ENCODE data around the gene TMEM204. TPM values are rescaled to one million over a fixed set of nuclear protein-coding genes. Genes with fewer than 3 reads are reported as not detected.

The TMEM204 gene
- total RNA-seq, 2 donors from 2014 or later, result 26.7 to 29.4 TPM

DNA sequence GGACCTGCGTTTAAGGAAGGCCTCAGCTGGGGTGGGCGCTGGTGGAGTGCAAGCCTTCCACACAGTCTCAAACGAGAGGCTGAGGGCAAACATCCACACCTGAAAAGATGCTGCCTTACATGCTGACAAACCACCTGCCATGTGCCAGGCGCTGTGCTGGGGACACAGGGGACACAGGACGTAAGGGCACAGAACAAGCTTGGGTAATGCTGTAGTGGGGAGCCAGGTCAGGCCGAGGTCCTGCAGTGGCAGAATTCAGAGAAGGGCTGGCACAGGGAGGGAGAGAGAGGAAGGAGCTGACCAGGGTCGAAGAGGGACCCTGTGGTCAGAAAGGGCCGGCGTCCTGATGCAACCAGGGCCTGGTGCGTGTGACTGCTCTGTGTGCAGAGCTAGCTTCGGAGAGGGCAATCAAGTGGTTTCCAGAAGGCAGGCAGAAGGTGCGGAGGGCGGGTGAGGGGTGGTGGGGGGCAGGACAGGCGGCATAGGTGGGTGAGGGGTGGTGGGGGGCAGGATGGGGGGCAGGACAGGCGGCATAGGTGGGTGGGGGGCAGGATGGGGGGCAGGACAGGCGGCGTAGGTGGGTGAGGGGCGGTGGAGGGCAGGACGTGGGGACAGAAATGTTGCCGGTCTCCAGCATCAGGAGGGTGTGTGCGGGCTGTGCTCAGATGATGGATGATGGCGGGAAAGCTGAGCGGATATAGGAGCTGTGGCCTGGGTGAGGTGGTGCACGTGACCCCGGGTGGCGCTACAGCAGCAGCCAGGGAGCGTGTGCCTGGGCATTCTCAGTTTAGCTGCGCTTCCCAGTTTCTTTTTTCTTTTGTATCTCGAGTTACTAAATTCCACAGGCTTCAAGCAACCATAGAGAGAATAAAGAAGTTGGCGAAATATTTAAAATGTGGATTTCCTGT is 21.6 kb upstream of the TMEM204 start:
- no peak for ATAC-seq
- intact Hi-C loops (cut with DNase I), result no loop called here
- no peak for DNase-seq

DNA sequence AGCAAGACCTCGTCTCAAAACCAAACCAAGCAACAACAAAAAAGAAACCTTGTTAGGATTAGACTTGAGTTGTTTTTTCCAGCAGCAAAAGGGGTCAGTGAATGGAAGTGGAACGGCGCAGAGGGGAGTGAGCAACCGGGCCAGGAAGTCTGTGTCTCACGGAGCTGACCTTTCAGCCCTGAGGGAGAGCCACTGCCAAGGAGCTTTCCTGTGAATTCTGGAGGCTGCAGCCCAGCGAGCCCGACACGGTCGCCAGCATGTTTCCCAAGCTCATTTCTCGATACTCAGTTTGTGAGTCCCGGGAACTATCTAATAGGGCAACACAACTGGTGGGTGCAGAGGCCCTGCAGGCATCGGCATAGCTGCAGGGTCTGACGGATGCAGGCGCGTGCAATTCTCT is 20.7 kb upstream of the TMEM204 start:
- ATAC-seq, result no peak
- intact Hi-C loops (cut with DNase I), result no loop called here
- no peak for DNase-seq

DNA sequence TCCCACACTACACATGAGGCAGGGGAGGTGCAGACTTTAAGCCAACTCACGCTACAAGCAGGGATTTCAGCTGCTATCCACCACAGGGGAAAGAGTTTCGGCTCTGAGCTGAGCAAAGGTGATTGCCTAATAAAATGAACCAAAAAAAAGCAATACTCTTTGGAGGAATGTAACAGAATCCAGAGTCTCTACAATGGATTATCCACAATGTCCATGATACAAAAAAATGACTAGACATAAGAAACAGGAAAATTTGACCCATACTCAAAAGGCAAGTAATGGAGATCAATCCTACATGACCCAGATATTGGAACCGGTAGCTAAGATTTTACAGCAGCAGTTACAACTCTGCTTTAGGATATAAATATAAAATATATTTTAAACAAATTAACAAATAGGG is 19.0 kb upstream of the TMEM204 start:
- intact Hi-C loops (cut with DNase I), result no loop called here
- ATAC-seq, result no peak
- DNase-seq, result no peak

DNA sequence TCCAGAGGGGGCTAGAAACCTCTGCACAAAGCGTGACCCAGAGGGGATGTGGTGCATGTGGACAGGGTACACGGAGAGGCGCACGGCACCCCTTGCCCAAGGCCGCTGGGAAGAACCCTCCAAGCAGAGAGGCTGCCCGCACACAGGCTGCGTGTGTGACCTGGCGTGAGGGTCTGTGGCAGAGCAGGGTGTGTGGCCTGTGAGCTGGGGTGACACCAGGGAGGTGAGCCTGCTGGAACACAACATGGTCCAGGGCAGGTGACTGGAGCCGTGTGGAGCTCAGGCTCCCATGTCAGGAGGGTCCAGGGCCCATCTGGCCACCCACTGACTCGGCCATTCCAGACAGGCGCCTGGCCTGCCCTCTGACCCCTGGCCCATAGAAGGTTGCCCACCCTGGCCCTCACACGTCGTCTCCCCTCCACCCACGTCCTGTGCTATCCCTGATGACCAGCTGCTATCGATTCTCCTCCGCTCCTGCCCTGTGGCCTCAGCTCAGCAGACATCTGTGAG is 14.8 kb upstream of the TMEM204 start:
- intact Hi-C loops (cut with DNase I), result no loop called here
- DNase-seq (no peak), ATAC-seq (peak in 1 of 2 donors; percentile 15)

DNA sequence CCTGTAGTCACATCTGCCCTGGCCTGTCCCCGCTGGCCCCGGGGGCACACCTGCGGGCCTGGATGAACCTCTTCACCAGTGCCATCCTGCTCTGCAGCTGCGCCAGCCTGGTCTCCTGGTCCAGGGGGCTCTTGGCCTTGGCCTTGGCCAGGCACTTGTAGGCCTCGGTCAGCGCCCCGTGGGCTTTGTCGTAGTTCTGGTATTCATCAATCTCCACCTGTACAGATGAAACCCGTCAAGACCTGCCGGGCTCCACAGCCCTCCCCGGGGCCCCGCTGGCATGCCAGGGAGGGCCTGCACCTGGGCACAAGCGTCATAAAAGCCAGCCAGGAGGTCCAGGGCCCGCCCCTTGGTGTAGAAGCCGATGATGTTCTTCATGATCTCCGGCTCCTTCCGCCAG is 13.6 kb upstream of the TMEM204 start:
- no peak for DNase-seq
- intact Hi-C loops (cut with DNase I), result no loop called here
- no peak for ATAC-seq

DNA sequence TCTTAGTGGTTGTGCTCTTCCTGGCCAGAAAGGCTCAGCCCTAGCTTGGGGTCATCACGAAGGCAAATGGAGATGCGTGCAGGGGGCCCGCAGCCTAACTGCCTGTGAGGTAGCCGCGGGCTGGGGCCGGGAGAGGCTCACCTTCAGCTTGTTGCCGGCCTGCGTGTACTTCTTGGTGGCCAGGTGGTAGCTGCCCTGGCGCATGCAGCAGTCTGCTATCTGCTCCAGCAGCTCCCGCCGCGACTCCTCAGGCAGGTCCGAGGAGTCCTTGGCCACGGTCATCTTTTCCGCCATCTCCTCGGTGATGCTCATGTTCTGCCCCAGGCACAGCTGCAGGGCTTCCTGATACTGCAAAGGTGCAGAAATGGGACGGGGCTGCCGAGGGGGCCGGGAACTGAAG is 13.0 kb upstream of the TMEM204 start:
- intact Hi-C loops (cut with DNase I), result no loop called here
- DNase-seq (no peak), ATAC-seq (no peak)

DNA sequence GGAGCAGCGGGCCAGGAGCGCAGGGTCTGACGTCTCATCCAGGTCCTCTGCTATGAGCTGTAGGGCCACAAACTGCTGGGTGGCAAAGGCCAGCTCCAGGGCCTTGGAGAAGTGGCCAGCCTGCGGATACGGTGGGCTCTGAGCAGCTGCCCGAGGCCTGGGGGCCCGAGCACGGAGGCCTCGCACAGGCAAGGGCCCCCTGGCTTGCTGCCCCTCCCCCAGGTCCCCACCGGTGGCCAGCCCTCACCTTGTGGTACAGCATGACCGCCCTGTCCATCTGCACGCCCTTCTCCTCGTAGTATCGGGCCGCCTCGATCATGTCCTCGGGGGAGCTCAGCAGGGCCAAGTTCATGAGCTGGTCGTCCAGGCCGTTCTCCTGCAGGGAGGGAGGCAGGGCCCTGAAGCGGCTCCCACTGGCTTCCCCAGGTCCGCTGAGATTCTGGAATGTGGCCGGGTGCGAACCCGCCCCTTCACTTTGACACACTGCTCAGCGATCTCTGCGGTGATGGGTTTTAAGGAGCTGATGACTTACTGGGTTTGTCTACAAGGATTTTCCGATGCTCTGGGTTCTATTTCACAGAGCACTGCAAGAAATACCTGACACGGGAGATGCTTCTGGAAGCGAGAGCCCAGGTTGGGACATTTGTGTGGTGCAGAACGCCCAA is 9.8 kb upstream of the TMEM204 start:
- no peak for DNase-seq
- intact Hi-C loops (cut with DNase I), result no loop called here
- no peak for ATAC-seq

DNA sequence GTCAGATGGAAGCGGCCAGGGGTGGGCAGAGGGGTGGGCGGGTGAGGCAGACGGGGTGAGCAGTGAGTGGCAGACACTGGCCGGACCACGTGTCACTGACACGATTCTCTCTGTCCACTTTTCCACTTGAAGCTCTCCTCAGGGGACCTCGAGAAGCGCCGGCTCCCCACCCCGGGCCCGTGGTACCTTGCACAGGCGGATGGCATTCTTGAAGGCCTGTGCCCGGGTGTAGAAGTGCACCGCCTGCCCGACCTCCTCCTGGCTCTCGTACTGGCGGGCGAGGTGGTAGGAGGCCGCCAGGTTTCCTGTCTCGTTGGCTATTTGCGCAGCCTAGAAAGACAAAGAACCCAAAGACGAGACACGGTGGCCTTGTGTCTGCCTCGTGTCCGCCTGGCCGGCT is 9.1 kb upstream of the TMEM204 start:
- intact Hi-C loops (cut with DNase I), result no loop called here
- ATAC-seq (no peak), DNase-seq (no peak)

DNA sequence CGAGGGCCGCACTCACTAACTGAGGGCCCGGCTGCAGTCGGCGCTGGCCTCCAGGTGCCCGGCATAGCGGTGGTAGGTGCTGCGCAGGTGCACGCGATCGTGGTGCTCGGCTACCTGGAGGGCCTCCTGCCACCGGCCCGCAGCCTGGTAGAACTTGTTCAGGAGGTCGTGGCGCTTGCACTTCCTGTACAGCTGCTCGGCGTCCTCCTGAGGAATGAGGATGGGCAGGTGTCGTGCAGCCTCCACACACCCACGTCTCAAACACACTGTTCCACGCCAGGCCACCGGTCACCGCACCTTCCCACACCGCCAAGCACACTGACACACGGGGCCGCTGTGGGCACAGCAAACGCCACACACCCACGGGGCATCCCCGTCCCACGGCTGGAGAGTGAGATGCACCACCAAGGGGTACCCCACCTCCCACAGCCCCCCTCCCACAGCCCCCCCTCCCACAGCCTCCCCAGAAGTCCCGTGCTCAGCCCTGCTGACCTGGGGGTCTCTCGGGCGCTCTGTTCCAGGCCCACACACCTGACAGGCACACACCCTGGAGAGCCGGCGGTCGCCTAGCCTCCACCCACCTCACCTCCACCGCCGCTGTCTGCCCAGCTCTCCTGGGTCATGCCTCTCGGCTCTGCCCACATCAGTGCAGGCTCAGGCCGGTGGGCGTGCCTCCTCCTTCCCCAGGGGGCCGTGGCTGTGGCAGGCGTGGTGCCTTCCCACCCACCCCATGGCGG is 7.4 kb upstream of the TMEM204 start:
- no peak for DNase-seq
- intact Hi-C loops (cut with DNase I), result no loop called here
- no peak for ATAC-seq

DNA sequence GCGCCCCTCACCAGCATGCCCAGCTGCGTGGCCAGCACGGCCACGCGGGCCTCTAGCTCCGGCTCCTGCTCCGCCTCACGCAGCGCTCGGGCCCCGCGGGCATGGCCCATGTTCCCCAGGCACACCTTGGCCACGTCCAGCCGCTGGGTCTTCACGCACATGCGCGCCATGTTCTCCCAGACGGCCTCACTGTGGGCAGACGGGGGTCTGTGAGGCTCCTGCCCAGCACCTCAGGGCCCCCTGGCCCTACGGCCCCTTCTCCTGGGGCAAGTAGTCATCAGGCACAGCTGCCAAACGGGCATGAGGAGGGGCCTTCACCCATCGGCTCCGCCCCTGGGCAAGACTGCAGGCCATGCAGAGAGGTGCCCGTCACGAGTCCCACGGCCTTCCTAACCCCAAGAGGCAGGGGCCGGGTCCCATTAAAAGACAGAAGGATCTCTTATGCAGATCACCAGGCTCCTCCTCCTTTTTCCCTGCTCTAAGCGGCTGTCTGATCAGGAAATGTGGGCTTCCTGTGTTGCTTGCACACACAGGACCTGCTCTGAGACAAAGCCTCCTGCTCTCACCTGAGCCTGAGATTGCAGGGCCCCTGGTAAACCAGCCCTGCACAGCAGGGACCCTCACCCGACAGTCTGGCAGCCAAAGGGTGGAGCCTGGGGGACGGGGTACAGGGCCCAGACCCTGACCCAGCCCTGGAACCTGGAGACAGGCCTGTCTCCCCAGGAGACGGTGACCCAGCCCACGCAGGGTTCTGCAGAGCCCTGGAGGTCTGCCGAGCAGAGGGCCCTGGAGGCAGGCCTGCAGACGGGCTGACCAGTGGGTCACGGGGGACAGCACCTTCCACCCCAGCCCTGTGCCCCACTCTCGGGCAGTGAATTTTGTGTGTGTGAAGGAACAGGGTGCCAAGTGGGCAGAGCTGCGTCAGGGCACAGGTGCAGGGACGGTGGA is 6.6 kb upstream of the TMEM204 start:
- intact Hi-C loops (cut with DNase I), result no loop called here
- no peak for ATAC-seq
- DNase-seq, result no peak

DNA sequence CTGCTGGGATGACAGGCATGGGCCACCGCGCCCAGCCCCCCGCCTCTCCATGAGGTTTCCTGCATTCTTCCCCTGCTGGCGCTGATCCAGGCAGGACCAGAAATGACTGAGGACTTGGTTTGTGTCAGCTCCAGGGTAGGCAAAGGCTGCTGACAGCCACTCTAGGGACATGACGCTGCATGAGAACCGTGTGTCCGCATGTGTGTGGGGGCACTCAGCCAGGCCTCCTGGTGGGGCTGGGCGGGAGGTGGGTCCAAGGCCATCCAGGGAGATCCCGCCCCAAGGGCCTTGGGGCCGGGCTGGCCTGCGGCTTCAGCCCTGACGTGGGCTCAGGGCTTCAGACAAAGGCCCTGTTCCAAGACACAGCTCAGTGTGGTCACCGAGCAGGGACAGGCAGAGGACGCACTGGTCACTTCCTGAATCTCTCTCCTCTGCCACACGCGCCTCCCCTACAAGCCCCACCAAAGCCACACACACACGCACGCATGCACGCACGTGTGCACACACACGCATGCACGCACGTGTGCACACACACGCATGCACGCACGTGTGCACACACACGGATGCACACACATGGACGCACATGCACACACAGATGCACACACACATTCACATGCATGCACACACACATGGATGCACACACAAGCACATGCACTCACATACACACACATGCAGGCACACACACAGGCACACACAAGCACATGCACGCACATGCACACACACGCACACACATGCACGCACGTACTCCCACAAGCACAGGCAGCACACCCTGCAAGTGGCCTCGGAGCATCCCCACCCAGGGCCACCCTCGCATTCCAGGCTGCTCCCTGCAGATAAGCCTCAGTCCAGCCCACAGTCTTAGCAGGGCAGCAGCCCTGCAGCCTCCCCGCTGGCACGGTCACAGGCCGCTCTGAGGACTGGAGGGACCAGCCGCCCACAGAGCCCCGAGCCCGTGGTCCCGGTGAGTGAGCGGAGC is 5.3 kb upstream of the TMEM204 start:
- DNase-seq, result peak; percentile 69
- intact Hi-C loops (cut with DNase I), result no loop called here

DNA sequence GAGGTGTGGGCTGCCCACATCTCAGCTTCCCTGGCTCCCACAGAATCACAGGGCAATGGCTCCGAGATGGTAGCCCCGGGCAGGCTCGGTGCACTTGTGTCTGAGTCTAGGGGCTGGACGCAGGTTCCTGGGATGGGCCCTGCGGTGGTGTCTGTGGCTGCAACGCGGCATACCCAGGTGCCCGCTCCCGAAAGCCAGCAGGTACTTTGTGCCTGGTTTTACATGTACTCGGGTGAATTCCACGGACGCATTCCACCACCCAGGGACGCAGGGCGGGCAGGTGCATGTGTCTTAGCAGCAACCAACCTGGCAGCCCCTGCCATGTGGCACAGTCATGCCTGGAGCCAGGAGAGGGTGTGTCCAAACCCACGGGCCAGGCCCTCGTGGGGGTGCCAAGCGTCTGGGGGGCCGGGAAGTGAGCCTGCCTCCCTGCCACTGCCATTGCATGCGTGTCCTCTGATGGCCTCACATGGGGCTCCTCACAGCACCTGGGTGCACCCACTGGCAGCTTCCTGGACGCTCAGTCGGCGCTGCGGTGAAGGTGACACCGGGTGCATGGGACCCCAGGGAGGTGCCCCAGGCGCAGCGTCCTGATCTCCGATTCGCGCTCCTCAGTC is 4.4 kb upstream of the TMEM204 start:
- DNase-seq (no peak), ATAC-seq (no peak)
- intact Hi-C loops (cut with DNase I), result no loop called here

More for the DNA sequence above, 5.3 kb upstream of the TMEM204 start:
- peak; percentile 8 to 52 for ATAC-seq

DNA sequence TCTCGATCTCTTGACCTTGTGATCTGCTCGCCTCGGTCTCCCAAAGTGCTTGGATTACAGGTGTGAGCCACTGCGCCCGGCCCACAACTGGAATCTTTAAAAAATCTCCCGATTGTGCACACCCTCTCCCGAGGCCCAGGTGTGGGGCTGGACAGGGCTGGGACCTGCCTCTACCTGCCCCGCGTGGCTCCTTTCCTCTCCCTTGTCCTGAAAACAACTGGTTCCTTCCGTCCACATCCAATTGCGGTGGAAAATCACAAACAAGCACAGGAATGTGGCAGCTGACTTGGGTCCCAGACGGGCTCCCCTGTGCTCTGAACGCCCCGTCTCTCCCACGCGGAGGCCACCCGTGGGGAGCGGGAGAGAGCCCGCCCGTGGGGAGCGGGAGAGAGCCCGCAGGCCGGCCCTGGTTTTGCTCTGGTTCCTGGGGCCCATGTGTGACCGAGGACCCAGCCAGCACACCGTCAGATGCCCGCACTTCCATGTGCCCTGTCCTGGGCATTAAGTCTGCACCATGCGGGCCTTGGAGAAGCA is 3.0 kb upstream of the TMEM204 start:
- ATAC-seq (no peak), DNase-seq (no peak)
- intact Hi-C loops (cut with DNase I), result loop anchor here in 1 of 2 donors (5.0 kb wide), 1 partner anchor 38 kb away; the partner anchor contains the start of gene TELO2

DNA sequence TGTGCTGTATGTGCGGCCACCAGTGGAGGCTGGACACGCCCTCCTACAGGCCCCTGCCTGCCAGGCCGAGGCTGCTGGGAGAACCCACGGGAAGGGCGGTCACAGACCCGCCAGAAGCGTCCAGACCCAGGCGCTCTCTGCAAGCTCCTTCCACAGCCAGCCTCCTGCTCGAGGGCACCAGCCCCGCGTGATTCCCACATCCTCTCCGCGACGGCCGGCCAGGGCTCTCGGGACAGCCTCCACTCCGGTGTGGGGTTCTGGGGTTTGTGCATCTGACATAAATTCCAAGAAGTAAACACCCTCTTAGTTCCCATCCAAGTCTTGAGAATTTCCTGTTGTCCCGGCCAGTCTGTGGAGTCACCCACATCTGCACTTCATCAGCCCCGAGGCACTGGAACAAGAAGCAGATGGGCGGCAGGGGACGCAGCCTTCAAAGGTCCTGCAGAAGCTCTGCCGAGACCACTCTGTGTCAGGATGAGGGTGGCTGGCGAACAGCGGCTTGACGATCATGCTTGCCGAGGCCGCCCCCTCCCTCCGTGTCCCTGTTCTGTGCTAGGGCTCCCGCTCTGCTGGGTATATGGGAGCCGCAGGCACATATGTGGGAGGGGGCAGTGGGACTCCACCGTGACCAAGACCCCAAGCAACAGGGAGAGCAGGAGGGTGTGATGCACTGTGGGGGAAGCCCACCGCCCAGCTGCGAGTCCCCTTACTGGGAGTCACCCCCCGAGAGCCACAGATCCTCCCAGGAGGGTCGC is 2.4 kb upstream of the TMEM204 start:
- peak; percentile 78 for DNase-seq
- ATAC-seq, result peak; percentile 12 to 29
- intact Hi-C loops (cut with DNase I), result loop anchor here in 1 of 2 donors (5.0 kb wide), 1 partner anchor 39 kb away; the partner anchor contains the start of gene TELO2

DNA sequence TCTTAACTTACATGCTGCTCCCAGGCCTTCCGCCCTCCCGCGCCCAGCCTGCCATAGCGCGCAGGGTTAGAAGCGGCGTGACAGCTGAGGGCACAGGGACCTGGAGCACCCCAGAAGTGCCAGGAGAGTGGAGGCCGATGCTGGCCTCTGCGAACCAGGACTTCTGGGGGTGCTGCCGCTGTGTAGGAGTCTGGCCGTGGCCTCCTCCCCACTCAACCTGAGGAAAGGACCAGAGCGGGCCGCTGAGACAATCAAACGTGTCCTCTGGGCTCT is 1.9 kb upstream of the TMEM204 start:
- DNase-seq, result peak; percentile 23
- ATAC-seq, result no peak
- intact Hi-C loops (cut with DNase I), result loop anchor here in 1 of 2 donors (5.0 kb wide), 1 partner anchor 39 kb away; the partner anchor contains the start of gene TELO2

Measured in left cardiac atrium (tissue), 4 donors.